UCSD-AML1 (cell line): ENCODE measurements around the gene KCNE1.
"Not testable (repeated sequence)": the region's sequence is repeated elsewhere in the genome, so short reads cannot be mapped to it uniquely, and the experiment has no call there.

Experiments
- DNase-seq: peaks from one replicate; lab custom pipeline; 2025; ENCODE audit not compliant: unreplicated experiment; lab: John Stamatoyannopoulos, UW

Gene KCNE1

DNA sequence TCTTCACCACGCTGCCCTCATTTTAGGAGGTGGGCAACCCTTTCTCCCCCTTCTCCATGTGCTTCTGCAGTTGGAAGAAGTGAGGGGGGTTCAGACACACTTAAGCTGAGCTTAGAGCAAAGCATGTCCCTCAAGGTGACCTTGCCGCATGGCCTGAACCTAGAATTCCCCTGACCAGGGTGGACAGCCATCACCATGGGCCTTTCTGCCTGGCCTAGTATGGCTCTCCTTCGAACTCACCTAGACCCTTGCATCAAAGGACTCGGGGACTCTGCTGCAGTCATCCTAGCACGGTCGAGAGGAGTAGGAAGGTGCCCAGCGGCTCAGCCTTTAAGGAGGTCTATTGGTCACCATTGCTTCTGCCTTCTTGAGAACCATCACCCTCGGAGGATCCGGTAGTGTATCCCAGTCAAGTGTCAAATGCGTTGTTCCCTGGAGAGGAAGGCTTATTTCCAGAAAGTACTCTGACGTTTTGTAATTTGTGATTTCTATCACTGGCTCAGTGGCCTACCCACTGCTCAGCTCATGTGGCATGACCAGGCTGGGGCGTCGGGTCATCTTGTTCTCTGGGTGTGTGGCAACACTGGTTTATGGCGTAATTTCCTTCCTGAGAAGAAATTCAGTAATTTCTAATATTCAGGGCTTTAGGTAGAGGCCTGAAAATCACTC is at the start of gene KCNE1:
KCNE1 (minus strand) TSS at position 424 of the 669 bp plus-strand sequence. CDS start 62,576 bp downstream, outside the sequence.
- DNase-seq: peak; percentile 42

DNA sequence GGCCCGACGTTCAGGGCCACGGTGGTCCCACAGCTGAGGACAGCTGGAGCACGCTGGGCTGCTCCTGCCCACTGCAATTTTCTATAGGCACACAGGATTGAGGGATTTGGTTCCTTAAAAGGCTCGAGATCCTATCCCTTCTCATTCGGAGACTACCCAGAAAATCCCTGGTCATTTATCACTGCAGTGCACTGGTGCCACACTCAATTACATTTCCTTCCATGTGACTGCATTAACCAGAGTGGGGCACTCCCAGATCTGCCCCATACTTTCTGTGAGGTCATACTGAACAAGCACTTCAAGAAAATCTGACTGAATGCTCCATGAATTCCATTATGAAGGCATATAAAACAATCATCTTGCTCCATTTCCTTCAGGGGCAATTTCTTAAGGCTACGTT is 49.8 kb upstream of the KCNE1 start:
- no peak for DNase-seq

DNA sequence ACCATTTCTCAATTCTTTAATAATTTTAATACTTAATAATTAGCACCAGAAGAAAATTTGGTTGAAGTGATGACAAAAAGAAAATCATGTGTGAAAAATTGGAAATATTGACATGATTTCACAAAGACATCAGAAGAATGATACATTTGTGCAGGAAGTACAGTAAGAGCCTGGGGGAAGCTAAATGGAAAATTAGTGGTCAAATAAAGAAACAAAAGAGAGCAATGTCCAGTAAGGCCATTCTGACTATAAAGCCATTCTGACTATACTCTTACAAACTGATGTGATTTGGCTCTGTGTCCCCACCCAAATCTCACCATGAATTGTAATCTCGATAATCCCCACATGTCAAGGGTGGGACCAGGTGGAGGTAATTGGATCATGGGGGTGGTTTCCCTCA is 48.6 kb upstream of the KCNE1 start:
- DNase-seq: no peak

DNA sequence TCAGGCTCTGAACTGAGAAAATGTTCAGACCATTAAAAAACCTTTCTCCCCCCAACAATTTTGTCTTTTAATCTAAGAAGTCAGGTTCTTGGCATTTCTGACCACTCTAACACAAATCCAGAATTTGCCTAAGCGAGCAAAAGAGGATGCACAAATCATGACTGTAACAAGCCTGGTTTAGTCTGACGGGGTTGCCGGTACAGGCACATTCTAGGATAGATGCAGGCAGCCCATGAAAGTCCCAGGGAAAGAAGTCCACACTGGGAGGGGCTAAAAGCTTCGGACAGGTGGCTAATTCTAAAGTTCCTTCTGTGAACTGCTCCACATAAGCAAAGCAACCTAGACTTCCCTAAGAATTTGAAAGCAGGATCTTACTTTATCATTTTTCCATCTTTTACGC is 48.0 kb upstream of the KCNE1 start:
- no peak for DNase-seq

DNA sequence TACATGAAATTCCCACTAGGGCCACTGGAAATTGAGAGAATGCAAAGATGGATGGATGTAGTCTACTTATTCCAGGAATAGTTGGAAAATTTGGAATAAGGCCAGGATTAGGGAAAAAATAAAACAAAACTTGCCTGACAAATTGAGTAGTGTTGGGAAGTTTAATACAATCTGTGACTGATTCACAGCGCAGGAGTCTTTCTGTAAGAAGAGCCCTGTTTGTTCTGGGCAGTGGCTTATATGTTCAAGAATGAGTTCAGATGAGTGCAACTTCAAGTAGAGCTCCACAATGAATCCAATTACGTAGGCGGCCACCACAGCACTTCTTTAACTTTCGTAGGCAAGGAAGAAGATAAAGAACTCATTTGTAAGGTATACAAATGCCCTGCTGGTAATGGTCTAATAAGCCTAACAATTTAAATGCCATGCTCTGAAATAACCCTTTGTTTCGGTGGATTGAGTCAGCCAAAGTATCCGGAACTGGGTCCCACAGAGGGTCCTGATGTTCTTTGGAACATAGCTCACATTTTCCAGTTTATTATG is 47.1 kb upstream of the KCNE1 start:
- DNase-seq: no peak

DNA sequence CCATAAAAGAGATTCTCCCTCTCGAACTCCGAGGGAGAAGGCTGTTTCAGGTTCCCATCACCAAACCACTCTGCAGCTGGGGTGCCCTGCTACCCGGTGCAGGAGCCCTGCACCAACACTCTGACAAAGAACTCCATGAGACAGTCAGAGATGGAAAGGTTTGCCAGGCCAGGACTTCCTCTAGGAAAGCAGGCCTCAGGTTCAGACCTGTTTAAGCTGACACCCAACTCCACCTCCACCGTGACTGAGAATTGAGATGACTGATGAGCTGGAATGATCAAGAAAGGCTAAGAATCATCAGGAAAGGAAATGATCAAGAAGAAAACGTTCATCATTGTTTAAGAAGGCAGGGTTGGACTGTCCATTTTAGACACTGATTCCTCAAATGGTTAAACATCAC is 46.2 kb upstream of the KCNE1 start:
- DNase-seq: no peak

DNA sequence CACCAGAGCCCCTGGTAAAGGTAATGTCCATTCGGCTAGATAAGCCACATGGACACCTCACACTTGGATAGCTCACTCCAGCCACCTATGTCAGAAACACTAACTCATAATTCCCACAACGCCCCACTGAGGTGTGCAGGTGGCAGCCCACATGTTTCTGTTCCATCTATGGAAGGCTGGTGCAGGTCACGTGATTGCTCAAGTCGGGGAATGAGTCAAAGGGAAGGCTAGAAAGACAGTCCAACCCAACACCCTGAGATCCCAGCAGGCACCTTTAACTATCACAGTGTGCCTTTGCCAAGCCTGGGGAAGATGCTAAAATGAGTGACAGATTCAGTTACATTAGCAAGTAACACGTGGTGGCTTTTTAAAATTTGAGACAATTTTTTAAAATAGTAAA is 45.3 kb upstream of the KCNE1 start:
- no peak for DNase-seq

DNA sequence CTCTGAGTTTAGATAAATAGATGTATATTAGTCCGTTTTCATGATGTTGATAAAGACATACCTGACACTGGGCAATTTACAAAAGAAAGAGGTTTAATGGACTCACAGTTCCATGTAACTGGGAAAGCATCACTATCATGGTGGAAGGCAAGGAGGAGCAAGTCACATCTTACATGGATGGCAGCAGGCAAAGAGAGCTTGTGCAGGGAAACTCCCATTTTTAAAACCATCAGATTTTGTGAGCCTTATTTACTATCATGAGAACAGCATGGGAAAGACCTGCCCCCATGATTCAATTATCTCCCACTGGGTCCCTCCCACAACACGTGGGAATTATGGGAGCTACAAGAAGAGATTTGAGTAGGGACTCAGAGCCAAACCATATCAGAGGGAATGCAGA is 42.7 kb upstream of the KCNE1 start:
- DNase-seq: not testable (repeated sequence)

DNA sequence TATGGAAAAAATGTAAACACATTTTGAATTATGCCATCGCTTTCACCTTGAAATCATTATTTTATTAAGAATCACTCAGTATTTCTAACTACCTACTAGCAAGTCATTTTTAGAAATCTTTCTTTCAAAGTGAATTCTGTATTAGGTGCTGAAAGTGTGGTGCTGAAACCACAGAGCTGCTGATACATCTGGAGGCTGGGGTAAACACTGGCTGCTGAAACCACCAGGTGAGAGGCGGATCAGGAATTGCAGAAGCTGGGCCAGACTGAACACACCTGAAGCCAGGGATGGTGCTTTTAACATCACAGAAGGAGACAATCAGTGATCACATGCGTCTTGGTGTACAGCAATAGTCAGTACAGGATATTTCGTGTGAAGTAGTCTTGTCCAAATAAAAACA is 42.2 kb upstream of the KCNE1 start:
- no peak for DNase-seq

DNA sequence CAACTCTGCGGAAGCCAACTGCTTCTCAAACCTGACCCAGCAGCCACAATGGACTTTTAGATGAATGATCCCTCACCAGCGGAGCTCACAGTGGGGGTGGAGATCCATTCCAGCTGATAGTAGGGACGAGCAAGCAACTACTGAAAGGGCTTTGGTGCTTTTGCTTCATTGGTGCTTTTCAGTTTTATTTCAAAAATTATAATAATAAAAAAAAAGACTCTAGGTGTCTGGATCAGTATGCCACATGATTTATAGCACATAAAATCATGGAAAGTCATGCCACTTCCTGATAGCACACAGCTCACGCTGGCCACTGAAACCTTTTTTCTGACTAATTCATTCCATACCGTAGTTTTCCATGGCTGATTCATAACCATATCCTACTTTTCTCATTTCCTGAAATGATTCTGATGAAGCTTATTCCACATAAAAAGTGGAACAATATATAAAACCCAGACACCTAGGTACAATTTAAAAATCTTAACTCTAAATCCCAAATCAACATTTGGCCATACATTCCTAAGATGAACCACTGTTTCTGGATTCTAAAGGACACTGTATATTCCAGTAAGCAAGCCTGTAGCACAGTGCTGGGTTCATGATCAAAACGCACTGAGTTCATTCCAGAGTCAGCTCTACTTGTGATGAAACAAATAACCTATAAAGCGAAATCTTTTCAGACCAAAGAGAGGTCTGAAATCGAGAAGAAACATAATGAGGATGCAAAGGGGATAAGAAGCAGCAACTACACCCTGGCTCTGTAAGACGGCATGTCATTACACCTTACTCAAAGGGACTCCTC is 41.3 kb upstream of the KCNE1 start:
- DNase-seq: no peak

DNA sequence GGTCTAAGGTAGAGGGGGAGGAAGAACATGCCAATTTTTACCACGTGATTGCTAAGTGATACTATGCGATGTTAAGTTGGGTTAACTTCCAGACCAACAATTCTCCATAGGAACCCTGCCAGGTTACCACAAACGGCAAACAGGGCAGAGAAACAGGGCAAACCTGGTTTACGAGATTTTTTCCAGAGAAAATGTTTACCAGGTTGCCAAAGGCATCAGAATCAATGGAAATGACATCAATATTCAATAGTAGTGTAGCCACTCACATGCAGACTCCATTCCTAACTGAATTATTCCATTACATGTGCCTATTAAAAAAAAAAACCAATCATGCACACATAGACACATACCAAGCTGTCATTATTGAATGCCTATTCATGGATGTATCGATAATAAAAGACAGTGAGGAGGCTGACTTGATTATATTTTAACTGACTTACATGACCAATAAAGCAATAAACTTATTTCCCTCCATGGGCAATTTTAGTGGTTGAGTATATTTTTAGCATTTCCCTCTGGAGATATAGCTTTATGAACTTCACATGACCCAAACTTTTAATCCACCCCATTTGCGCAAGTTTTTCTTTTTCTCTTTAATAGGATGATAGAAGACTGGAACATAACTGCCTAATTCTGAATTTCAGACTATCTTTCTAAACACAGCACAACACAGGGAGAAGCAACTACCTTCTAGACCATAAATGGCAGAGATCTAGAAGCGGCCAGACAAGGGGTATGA is 40.5 kb upstream of the KCNE1 start:
- no peak for DNase-seq

DNA sequence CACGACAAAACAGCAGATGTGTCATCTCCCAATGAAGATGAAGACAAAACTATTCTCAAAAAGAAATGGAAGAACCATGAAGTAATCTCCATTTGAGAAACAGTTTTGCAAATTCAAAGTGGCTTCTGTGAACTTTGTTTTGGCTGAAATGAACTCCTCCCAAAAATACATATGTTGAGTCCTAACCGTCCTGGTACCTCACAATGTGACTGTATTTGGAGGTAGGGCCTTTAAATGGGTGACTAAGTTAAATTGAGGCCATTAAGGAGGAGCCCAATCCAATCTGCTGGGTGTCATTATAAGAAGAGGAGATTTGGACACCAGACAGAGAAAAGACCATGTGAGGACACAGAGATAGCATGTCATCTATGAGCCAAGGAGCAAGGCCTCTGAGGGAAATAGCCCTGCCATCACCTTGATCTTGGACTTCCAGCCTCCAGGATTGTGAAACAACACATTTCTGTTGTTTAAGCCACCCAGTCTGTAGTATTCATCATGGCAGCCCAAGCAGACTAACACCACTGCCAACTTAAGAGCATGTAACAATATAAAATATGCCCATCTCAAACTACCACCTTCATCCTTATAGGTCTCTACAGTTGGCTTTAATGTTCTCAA is 38.3 kb upstream of the KCNE1 start:
- no peak for DNase-seq

DNA sequence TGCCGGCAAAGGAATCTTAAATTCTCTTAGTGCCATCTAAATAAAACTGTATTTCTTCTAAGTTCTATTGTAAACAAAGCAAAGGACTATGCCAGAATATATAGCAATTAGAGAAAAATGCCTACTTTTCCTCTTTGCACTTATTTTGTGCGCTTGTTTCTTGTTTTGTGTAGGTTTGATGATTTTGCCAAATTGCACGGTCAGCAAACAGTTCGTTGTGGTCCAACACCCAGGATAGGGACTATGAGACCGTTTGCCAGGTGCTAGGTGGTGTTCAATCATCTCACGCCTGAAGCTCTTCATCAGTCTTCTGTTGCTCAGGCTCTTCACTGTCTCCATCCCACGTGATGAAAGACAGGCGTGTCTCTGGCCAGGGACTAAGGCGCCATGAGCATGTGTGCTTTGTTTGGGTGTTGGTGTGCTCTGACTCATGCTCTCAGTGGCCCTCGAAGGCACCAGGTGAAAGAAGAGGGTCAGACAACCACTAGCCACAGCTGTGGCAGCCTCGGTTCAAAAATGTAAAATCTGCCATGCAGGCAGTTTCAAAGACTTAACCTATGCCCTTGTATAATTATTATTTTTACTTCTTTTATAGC is 36.9 kb upstream of the KCNE1 start:
- no peak for DNase-seq

DNA sequence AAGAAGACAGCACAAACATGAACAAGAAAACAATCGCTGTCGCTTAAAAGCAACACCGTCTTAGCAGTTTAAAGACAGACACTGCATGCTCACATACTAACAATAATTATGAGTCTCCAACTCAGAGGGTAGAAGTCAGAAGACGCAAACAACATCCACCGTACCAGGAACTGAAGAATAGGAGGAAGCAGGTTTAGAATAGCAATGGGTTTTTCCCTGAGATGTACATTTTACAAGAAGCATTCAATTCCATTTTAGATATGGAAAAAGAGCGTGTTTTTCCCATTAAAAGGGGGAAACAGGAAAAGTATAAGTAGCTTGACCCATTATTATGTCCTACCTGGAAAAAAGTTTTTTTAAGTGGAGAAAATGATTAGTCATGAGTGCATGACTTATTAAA is 34.5 kb upstream of the KCNE1 start:
- DNase-seq: no peak

DNA sequence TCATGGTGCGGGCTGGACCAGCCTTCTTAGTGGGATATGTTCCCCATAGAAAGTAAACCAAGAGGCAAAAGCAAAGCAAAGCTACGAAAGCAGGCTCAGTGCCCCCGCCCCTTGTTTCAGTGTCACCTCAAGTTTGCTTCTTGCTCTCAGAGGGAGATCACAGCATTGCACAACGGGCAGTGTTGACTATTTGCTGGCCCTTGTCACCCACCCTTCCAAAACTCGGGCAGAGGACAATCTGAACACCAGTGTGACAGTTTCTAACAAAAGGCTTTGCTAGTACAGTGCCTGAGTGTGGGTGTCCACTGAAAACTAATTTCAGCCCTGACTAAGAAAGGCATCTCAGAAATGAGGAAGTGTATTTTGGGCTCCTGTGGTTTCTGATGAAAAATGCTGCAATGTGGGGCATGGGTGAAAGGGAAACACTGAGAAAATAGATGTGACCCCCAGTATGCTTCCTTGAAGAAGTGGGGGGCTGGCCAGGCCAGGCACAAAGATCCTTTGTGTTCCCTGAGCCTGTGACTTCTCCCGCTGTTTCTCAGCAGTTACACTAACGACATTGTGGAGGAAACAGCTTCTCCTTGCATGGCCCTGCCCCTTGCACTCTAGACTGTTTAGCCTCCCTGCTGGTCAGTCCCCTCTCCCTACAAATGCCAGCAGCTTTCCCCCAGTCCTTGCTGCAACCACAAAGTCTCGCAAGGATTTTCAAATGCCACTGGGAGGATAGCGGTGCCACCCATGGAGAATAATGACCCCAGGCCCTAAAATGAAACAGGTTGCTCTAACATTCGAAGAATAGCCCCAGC is 33.3 kb upstream of the KCNE1 start:
- peak; percentile 85 for DNase-seq

DNA sequence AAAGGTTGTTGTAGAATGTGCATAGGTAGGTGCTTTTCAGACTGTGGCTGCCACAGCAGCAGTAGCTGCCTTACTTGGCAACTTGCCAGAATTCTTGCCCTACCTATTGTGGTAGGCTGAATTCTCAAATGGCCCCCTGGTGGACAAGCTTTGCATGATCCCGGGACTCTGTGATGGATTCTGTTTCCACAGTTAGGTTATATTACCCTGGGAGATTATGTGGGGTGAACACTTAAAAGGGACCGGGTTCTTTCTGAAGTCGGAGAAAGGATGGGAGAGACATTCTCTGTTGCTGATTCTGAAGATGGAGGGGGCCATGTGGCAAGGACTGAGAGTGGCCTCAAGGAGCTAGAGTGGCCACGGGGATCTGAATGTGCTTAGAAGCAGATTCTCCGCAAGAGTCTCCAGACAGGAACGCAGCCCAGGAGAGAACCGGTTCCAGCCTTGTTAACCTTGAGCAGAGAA is 32.1 kb upstream of the KCNE1 start:
- DNase-seq: peak; percentile 67

DNA sequence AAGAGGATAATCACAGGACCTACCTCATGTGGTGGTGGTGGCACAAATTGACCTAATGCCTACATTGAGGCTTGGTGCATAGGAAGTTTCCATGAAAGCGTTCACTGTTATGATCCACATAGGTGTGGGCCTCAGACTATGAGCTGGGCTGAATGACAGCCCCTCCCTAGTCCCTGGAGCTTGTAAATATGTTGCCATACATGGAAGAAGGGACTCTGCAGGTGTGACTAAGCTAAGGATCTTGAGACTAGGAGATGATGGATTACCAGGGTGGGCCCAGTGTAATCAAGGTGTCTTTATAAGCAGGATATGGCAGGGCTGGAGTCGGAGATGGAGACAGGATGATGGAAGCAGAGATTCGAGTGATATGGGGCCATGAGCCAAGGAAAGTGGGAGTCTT is 31.0 kb upstream of the KCNE1 start:
- DNase-seq: no peak

DNA sequence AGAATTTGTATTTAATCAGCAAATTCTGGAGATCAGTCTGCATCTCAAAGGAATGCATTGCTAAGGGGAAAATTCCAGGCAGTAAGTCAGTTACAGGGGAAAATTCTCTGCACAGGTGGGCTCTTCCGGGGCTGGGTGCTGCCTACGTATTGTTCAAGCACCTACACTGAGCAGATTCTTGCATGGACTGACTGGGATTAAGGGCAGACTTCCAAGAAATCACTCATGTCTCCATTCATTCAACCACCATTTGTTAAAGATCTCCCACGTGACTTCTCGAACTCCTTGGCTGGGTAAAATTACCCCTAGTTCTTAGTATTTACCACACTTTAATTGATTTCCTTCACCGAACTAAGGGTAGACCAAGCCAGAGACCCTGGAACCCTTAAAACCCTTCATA is 28.2 kb upstream of the KCNE1 start:
- DNase-seq: no peak

DNA sequence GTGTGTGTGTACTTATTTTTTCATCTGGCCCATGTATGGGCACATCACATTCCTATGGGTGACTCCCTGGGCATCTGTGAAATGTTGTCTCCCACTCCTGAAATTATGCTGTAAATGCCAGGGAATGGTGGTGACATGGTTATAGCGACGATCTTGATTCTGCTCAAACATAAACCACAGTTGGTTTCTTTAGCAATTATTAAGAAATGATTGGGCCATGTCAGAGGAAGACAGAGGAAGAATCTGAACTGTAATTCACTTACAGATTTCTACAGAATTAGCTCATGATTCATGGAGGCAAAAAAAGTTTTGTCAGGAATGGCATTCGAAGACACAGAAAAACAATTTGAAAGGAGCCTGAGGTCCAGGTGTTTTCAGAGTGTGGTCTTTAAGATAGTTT is 25.8 kb upstream of the KCNE1 start:
- DNase-seq: no peak

DNA sequence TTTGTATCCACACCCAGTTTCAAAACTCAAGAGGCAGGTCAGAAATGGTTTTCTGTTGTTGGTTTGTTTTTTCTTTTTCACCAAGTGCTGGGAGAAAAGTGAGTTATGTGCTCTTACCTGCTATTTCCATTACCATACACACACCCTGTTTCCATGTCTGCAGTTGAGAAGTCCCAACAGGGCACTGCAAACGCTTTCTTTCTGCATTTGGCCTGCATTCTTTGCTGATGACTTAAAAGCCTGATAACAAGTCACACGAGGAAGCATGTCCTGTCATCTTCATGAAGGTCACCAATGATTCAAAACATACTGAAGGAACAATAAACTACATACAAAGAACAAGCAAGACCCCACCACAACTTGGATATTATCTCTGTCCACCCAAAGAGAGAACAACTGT is 24.8 kb upstream of the KCNE1 start:
- DNase-seq: no peak
